Suprapubic skin (tissue), 4 donors: Measurements from ENCODE around the gene SNRPD3. TPM values are rescaled to one million over a fixed set of nuclear protein-coding genes. Genes with fewer than 3 reads are reported as not detected.
"Not testable (repeated sequence)": the region's sequence is repeated elsewhere in the genome, so short reads cannot be mapped to it uniquely, and the experiment has no call there.

ENCODE experiments used
- DNase-seq, 2 donors: peaks; one replicate each; pipeline ENCODE4 v3.0.0-alpha.2; 2019; ENCODE audit warnings: low spot score in 2 of 2
- H3K27ac ChIP-seq: fragments of 200-600 bp; sonication (generic); one replicate; pipeline ENCODE4 v1.5.1; 2019
- H3K27me3 ChIP-seq: fragments of 200-600 bp; sonication (generic); one replicate; pipeline ENCODE4 v1.5.1; 2019
- H3K36me3 ChIP-seq: fragments of 200-600 bp; sonication (generic); one replicate; pipeline ENCODE4 v1.5.1; 2019
- H3K4me1 ChIP-seq: fragments of 200-600 bp; sonication (generic); one replicate; pipeline ENCODE4 v1.5.1; 2019
- H3K4me3 ChIP-seq: fragments of 200-600 bp; sonication (generic); one replicate; pipeline ENCODE4 v1.5.1; 2019; ENCODE audit warnings: mild to moderate bottlenecking
- H3K9me3 ChIP-seq: fragments of 200-600 bp; sonication (generic); one replicate; pipeline ENCODE4 v1.5.1; 2019
- CTCF ChIP-seq, 2 donors: fragments of 200-600 bp in 1 of 2; fragments of 450-650 bp in 1 of 2; sonication (generic) in 1 of 2; IDR thresholded peaks; one replicate each; pipeline ENCODE4 v1.5.1; 2016 to 2019; ENCODE audit warnings: antibody characterized with exemption in 2 of 2, mild to moderate bottlenecking in 1 of 2, moderate library complexity in 1 of 2
- EP300 ChIP-seq: sonication (generic); formaldehyde crosslinking; IDR thresholded peaks from one replicate; pipeline ENCODE4 v1.6.1; 2017; ENCODE audit warnings: antibody characterized with exemption
- POLR2A ChIP-seq, 2 donors: fragments of 450-650 bp; IDR thresholded peaks; one replicate each; pipeline ENCODE4 v1.6.1; 2017; ENCODE audit warnings: antibody characterized with exemption in 2 of 2, mild to moderate bottlenecking in 2 of 2, moderate library complexity in 2 of 2
- POLR2AphosphoS5 ChIP-seq, 3 donors: sonication (generic); formaldehyde crosslinking; IDR thresholded peaks; one replicate each; pipeline ENCODE4 v1.6.1; 2017; ENCODE audit warnings: antibody characterized with exemption in 3 of 3
- WGBS: methylation state at CpG from one replicate; pipeline ENCODE4 v1.1.5; 2018; 5-methylcytosine and 5-hydroxymethylcytosine counted together
- total RNA-seq, 4 donors: library from RNA; depleted of rRNA; stranded (reverse); fragments of >200 nt; gene quantifications; one replicate each; pipeline ENCODE4 v1.1.0, GENCODE V29; 2016

SNRPD3 gene
- total RNA-seq, 4 donors from 2014 or later = 168 to 208 (median 186) TPM

GRCh38 chr22:24525416-24526037 lies 30.3 kb upstream of the SNRPD3 start:
- Histone ChIP-seq H3K4me1 (peaks cover 19% of the 10 kb centered on the region), H3K9me3 (no peaks in the 10 kb centered on the region), H3K27ac (no peak overlapping the region), H3K36me3 (no peaks in the 10 kb centered on the region), H3K27me3 (no peaks in the 10 kb centered on the region), H3K4me3 (no peak overlapping the region)
- peak; percentile 85 to 88 for DNase-seq
- 4% methylated on average over 12 of the region's 12 CpGs for WGBS
- TF ChIP-seq POLR2AphosphoS5 (IDR thresholded peaks at IDR 0.05) (peak in 1 of 3 donors; percentile 47), POLR2A (IDR thresholded peaks at IDR 0.05) (no peak), CTCF (IDR thresholded peaks at IDR 0.05) (peak; percentile 69 to 85), EP300 (no peak)

GRCh38 chr22:24526191-24526590 lies 29.6 kb upstream of the SNRPD3 start:
- no peaks in the 10 kb centered on the region for H3K27me3 ChIP-seq
- H3K27ac ChIP-seq = no peak overlapping the region
- H3K9me3 ChIP-seq = no peaks in the 10 kb centered on the region
- H3K4me1 ChIP-seq = peaks cover 19% of the 10 kb centered on the region
- TF ChIP-seq CTCF (IDR thresholded peaks at IDR 0.05) = no peak
- no peak for TF ChIP-seq POLR2AphosphoS5 (IDR thresholded peaks at IDR 0.05)
- no peak for TF ChIP-seq EP300
- TF ChIP-seq POLR2A (IDR thresholded peaks at IDR 0.05) = no peak
- 85% methylated on average over 2 of the region's 2 CpGs for WGBS
- H3K4me3 ChIP-seq = no peak overlapping the region
- no peak for DNase-seq
- no peaks in the 10 kb centered on the region for H3K36me3 ChIP-seq

- Histone ChIP-seq H3K27me3 (no peaks in the 10 kb centered on the region), H3K9me3 (no peaks in the 10 kb centered on the region), H3K36me3 (no peaks in the 10 kb centered on the region), H3K4me3 (no peak overlapping the region), H3K27ac (no peak overlapping the region), H3K4me1 (peaks cover 10% of the 10 kb centered on the region)
- WGBS = 81% methylated on average over 2 of the region's 2 CpGs
- no peak for DNase-seq
- no peak for TF ChIP-seq POLR2AphosphoS5 (IDR thresholded peaks at IDR 0.05)
- TF ChIP-seq CTCF (IDR thresholded peaks at IDR 0.05) = no peak
These were observed 25.9 kb upstream of the SNRPD3 start for GRCh38 chr22:24529898-24530297.

GRCh38 chr22:24530968-24531367 lies 24.8 kb upstream of the SNRPD3 start:
- DNase-seq, H3K9me3 ChIP-seq, H3K4me3 ChIP-seq, H3K36me3 ChIP-seq, H3K27ac ChIP-seq, H3K27me3 ChIP-seq, H3K4me1 ChIP-seq: not testable (repeated sequence)
- 73% methylated on average over 3 of the region's 3 CpGs for WGBS

- DNase-seq = no peak
- no peak overlapping the region for H3K27ac ChIP-seq
- H3K4me1 ChIP-seq = no peaks in the 10 kb centered on the region
- TF ChIP-seq POLR2A (IDR thresholded peaks at IDR 0.05) (no peak), POLR2AphosphoS5 (IDR thresholded peaks at IDR 0.05) (no peak), EP300 (no peak), CTCF (IDR thresholded peaks at IDR 0.05) (no peak)
- 100% methylated on average over 1 of the region's 1 CpG for WGBS
- no peak overlapping the region for H3K4me3 ChIP-seq
- H3K27me3 ChIP-seq = no peaks in the 10 kb centered on the region
- H3K9me3 ChIP-seq = no peaks in the 10 kb centered on the region
- H3K36me3 ChIP-seq = no peaks in the 10 kb centered on the region
These were observed 23.7 kb upstream of the SNRPD3 start for GRCh38 chr22:24532075-24532474.

GRCh38 chr22:24535348-24535747 lies 20.5 kb upstream of the SNRPD3 start:
- no peak for DNase-seq
- Histone ChIP-seq H3K27ac (no peak overlapping the region), H3K4me3 (no peak overlapping the region), H3K9me3 (no peaks in the 10 kb centered on the region), H3K27me3 (no peaks in the 10 kb centered on the region), H3K4me1 (no peaks in the 10 kb centered on the region), H3K36me3 (peaks cover 11% of the 10 kb centered on the region)
- WGBS = 100% methylated on average over 4 of the region's 4 CpGs
- no peak for TF ChIP-seq EP300
- TF ChIP-seq CTCF (IDR thresholded peaks at IDR 0.05) = no peak
- no peak for TF ChIP-seq POLR2A (IDR thresholded peaks at IDR 0.05)
- no peak for TF ChIP-seq POLR2AphosphoS5 (IDR thresholded peaks at IDR 0.05)
